HCT116 (cell line): Measurements from ENCODE around the gene DYDC1. TPM values are rescaled to one million over a fixed set of nuclear protein-coding genes. Genes with fewer than 3 reads are reported as not detected.
A peak's percentile ranks its signal among the peaks of the same experiment; 100 is the strongest.

ENCODE experiments used
- ATAC-seq: fragments of 200-7000 bp; cut with Tn5 transposase; 2 replicates; pipeline ENCODE4 v1.9.1; 2020; ENCODE audit warnings: mild to moderate bottlenecking, moderate library complexity
- BruUV-seq: library from RNA; stranded (reverse); fragments of 400-500 nt; replicated peaks from 2 replicates; lab custom pipeline; 2021; lab: Mats Ljungman, UMichigan
- CTCF ChIA-PET: fragments of 300-600 bp; sonication (Branson Sonifier 250); formaldehyde crosslinking; loops from one replicate; lab custom pipeline; 2021; ENCODE audit warnings: antibody characterized with exemption; lab: Charles Lee
- POLR2A ChIA-PET: fragments of 300-600, 350-600 bp; sonication (Branson Sonifier 250); formaldehyde crosslinking; loops from one replicate; lab custom pipeline; 2021; ENCODE audit warnings: antibody characterized with exemption; lab: Charles Lee
- RAD21 ChIA-PET, 2 experiments: fragments of 300-600 bp; sonication (Branson Sonifier 250); formaldehyde crosslinking; loops; one replicate each; lab custom pipeline; 2023; ENCODE audit warnings: low total read pairs in 2 of 2; ENCODE audit not compliant: uncharacterized antibody in 2 of 2, unreplicated experiment in 2 of 2, low non-redundant PET in 1 of 2; lab: Charles Lee
- DNase-seq: peaks from one replicate; pipeline ENCODE4 v3.0.0-alpha.2; 2010; ENCODE audit warnings: low read depth, low spot score
- H2AFZ ChIP-seq: fragments of 200-600 bp; shearing (Covaris generic), sonication (generic); 2 replicates; pipeline ENCODE4 v1.6.1; 2017; ENCODE audit warnings: low read depth, mixed run types, mixed read lengths, antibody characterized with exemption, low read length; ENCODE audit not compliant: poor library complexity, severe bottlenecking
- H3K27ac ChIP-seq: 2 replicates; pipeline ENCODE4 v1.5.1; 2012; ENCODE audit warnings: low read depth, low read length
- H3K27me3 ChIP-seq: fragments of 200-600 bp; sonication (generic); 2 replicates; pipeline ENCODE4 v1.6.1; 2016; ENCODE audit warnings: mixed run types, low read length, mixed read lengths; ENCODE audit not compliant: insufficient read depth
- H3K36me3 ChIP-seq, 2 experiments: fragments of 200-500 bp in 1 of 2; fragments of 200-600 bp in 1 of 2; sonication (Bioruptor generic) in 1 of 2; sonication (generic) in 1 of 2; 2 replicates each; pipeline versions ENCODE4 v1.5.1 to v1.6.1; 2014 to 2016; ENCODE audit warnings: low read length in 2 of 2, inconsistent platforms in 1 of 2, mixed read lengths in 1 of 2, mixed run types in 1 of 2; ENCODE audit not compliant: insufficient read depth in 2 of 2, control insufficient read depth in 1 of 2
- H3K4me1 ChIP-seq, 2 experiments: fragments of 200-600 bp in 1 of 2; sonication (generic) in 1 of 2; 2 replicates each; pipeline versions ENCODE4 v1.5.1 to v1.6.1; 2012 to 2017; ENCODE audit warnings: low read length in 2 of 2, inconsistent platforms in 1 of 2, mild to moderate bottlenecking in 1 of 2, mixed read lengths in 1 of 2, mixed run types in 1 of 2, moderate library complexity in 1 of 2; ENCODE audit not compliant: insufficient read depth in 2 of 2, control insufficient read depth in 1 of 2
- H3K4me2 ChIP-seq: fragments of 200-600 bp; sonication (generic); 2 replicates; pipeline ENCODE4 v1.6.1; 2017; ENCODE audit warnings: mixed run types, low read length, mixed read lengths
- H3K4me3 ChIP-seq, 2 experiments: fragments of 200-600 bp in 1 of 2; sonication (generic) in 1 of 2; replicated peaks in 1 of 2; 2 replicates each; pipeline ENCODE4 v1.5.1; 2011 to 2016; ENCODE audit warnings: low read length in 2 of 2, control low read depth in 1 of 2, low read depth in 1 of 2, mild to moderate bottlenecking in 1 of 2, mixed read lengths in 1 of 2, mixed run types in 1 of 2
- H3K79me2 ChIP-seq: fragments of 200-600 bp; sonication (generic); 2 replicates; pipeline ENCODE4 v1.6.1; 2017; ENCODE audit warnings: mild to moderate bottlenecking, mixed run types, low read length, moderate library complexity, mixed read lengths; ENCODE audit not compliant: insufficient read depth
- H3K9ac ChIP-seq: fragments of 200-600 bp; sonication (generic); 2 replicates; pipeline ENCODE4 v1.6.1; 2016; ENCODE audit warnings: low read length, mixed read lengths
- H3K9me2 ChIP-seq: fragments of 200-600 bp; sonication (generic), shearing (Covaris generic); 2 replicates; pipeline ENCODE4 v1.6.1; 2017; ENCODE audit warnings: mixed run types, mild to moderate bottlenecking, moderate library complexity; ENCODE audit not compliant: insufficient read depth
- H3K9me3 ChIP-seq, 2 experiments: fragments of 200-500 bp in 1 of 2; fragments of 200-600 bp in 1 of 2; sonication (Bioruptor generic) in 1 of 2; sonication (generic) in 1 of 2; 2 replicates each; pipeline ENCODE4 v1.6.1; 2014 to 2017; ENCODE audit warnings: low read length in 2 of 2, mixed read lengths in 2 of 2, inconsistent platforms in 1 of 2, low read depth in 1 of 2, mild to moderate bottlenecking in 1 of 2, mixed run types in 1 of 2, moderate library complexity in 1 of 2; ENCODE audit not compliant: control insufficient read depth in 1 of 2, insufficient read depth in 1 of 2
- H4K20me1 ChIP-seq: fragments of 200-600 bp; sonication (generic), shearing (Covaris generic); 2 replicates; pipeline ENCODE4 v1.6.1; 2017; ENCODE audit warnings: mixed run types, mild to moderate bottlenecking, moderate library complexity; ENCODE audit not compliant: insufficient read depth
- CTCF ChIP-seq, 3 experiments: fragments of 200-600 bp in 1 of 3; sonication (generic) in 1 of 3; IDR thresholded peaks in 2 of 3; conservative IDR thresholded peaks in 1 of 3; 2 replicates each; pipeline ENCODE4 v1.5.1; 2012 to 2017; ENCODE audit warnings: low read depth in 2 of 3, low read length in 2 of 3, antibody characterized with exemption in 1 of 3, borderline replicate concordance in 1 of 3, control low read depth in 1 of 3, mild to moderate bottlenecking in 1 of 3, mixed read lengths in 1 of 3, mixed run types in 1 of 3, moderate library complexity in 1 of 3; ENCODE audit not compliant: insufficient read depth in 1 of 3
- RAD21 ChIP-seq: IDR thresholded peaks from 2 replicates; pipeline ENCODE4 v1.6.1; 2012; ENCODE audit warnings: low read depth, mild to moderate bottlenecking
- SIN3A ChIP-seq: IDR thresholded peaks from 2 replicates; pipeline ENCODE4 v1.6.1; 2012; ENCODE audit warnings: low read depth
- intact Hi-C: fragments of 100-400 bp; cut with micrococcal nuclease; formaldehyde crosslinking; loops from 2 replicates; pipeline ENCODE4 v1.10.0; 2022
- total RNA-seq: library from RNA; stranded (reverse); gene quantifications from one replicate; pipeline ENCODE4 v1.2.1, GENCODE V29; 2021; ENCODE audit not compliant: unreplicated experiment

Gene DYDC1
- total RNA-seq, 1 experiment from 2014 or later = not detected

GRCh38 chr10:80390740-80391139, 34.2 kb upstream of the DYDC1 start:
- H3K9me3 ChIP-seq = no peaks in the 10 kb centered on the region
- no peaks in the 10 kb centered on the region for H3K9me2 ChIP-seq
- POLR2A ChIA-PET = no interaction called here
- no peak overlapping the region for H3K4me2 ChIP-seq
- no TSS peak for BruUV-seq
- no peaks in the 10 kb centered on the region for H3K27me3 ChIP-seq
- CTCF ChIA-PET = no interaction called here
- no peaks in the 10 kb centered on the region for H3K79me2 ChIP-seq
- RAD21 ChIA-PET = no interaction called here
- DNase-seq (no peak), ATAC-seq (no peak)
- H4K20me1 ChIP-seq = no peaks in the 10 kb centered on the region
- TF ChIP-seq RAD21 = no peak
- H3K4me3 ChIP-seq = no peak overlapping the region
- no peaks in the 10 kb centered on the region for H3K36me3 ChIP-seq
- no peaks in the 10 kb centered on the region for H3K4me1 ChIP-seq
- H3K9ac ChIP-seq = no peak overlapping the region
- H3K27ac ChIP-seq = no peak overlapping the region
- no peak overlapping the region for H2AFZ ChIP-seq
- intact Hi-C loops = no loop called here

GRCh38 chr10:80382989-80383388, 26.4 kb upstream of the DYDC1 start:
- CTCF ChIA-PET = interaction anchor here (0.7 to 2.5 kb wide), 11 partner anchors 46 to 542 kb away, joined by 3 to 18 read pairs (median 4); no protein-coding TSS in a partner anchor
- RAD21 ChIA-PET = interaction anchor here (0.9 to 1.0 kb wide), 3 partner anchors 61 to 123 kb away, joined by 3 read pairs; no protein-coding TSS in a partner anchor
- Histone ChIP-seq H4K20me1 (no peaks in the 10 kb centered on the region), H2AFZ (peak overlapping the region; percentile 83), H3K9me2 (no peaks in the 10 kb centered on the region), H3K27ac (no peak overlapping the region), H3K4me3 (peak overlapping the region; percentile 13 to 23; a peak in 3 of 4 replicates), H3K79me2 (no peaks in the 10 kb centered on the region), H3K36me3 (no peaks in the 10 kb centered on the region), H3K4me2 (peak overlapping the region; percentile 63), H3K9ac (no peak overlapping the region), H3K9me3 (no peaks in the 10 kb centered on the region), H3K27me3 (no peaks in the 10 kb centered on the region), H3K4me1 (peaks cover 0 to 13% of the 10 kb centered on the region in 2 experiments; a peak in 3 of 4 replicates)
- TF ChIP-seq SIN3A = no peak
- TF ChIP-seq CTCF (IDR thresholded peaks at IDR 0.05 in 2 of 3, conservative IDR thresholded peaks at IDR 0.05 in 1 of 3; ENCODE audit: borderline replicate concordance in 1 of 3, insufficient read depth in 1 of 3, low read depth in 2 of 3, low read length in 2 of 3) = peak; percentile 66 to 88 (median 78)
- TF ChIP-seq RAD21 = peak; percentile 89
- DNase-seq (peak; percentile 49), ATAC-seq (peak; percentile 57)
- BruUV-seq = no TSS peak
- intact Hi-C loops = loop anchor here (1.0 to 10.0 kb wide), 8 partner anchors 60 to 636 kb away; no protein-coding TSS in a partner anchor
- POLR2A ChIA-PET = no interaction called here
